Neuronal stem cell (in vitro differentiated cells): ENCODE results near the gene CEP55.

Experiments used
- DNase-seq: peaks from one replicate; pipeline ENCODE4 v3.0.0-alpha.2; 2013; ENCODE audit warnings: low spot score
- H2AFZ ChIP-seq: one replicate; pipeline ENCODE4 v1.6.1; 2013; ENCODE audit warnings: mild to moderate bottlenecking, low read length, inconsistent platforms
- H2AK5ac ChIP-seq: 2 replicates; pipeline ENCODE4 v1.6.1; 2013; ENCODE audit warnings: low read depth, mild to moderate bottlenecking, inconsistent platforms, low read length, moderate library complexity, mixed read lengths
- H2BK120ac ChIP-seq: 2 replicates; pipeline ENCODE4 v1.6.1; 2013; ENCODE audit warnings: low read depth, mild to moderate bottlenecking, inconsistent platforms, low read length, moderate library complexity, mixed read lengths
- H2BK12ac ChIP-seq: one replicate; pipeline ENCODE4 v1.6.1; 2013; ENCODE audit warnings: low read length, inconsistent platforms
- H2BK15ac ChIP-seq: 2 replicates; pipeline ENCODE4 v1.6.1; 2013; ENCODE audit warnings: mild to moderate bottlenecking, low read length, inconsistent platforms, mixed read lengths
- H2BK5ac ChIP-seq: one replicate; pipeline ENCODE4 v1.6.1; 2013; ENCODE audit warnings: inconsistent platforms, mild to moderate bottlenecking, low read length, moderate library complexity
- H3K14ac ChIP-seq: one replicate; pipeline ENCODE4 v1.6.1; 2013; ENCODE audit warnings: low read length, inconsistent platforms
- H3K18ac ChIP-seq: 2 replicates; pipeline ENCODE4 v1.6.1; 2013; ENCODE audit warnings: low read length, inconsistent platforms
- H3K23ac ChIP-seq: 2 replicates; pipeline ENCODE4 v1.6.1; 2013; ENCODE audit warnings: low read depth, mild to moderate bottlenecking, mixed read lengths, low read length, inconsistent platforms; ENCODE audit not compliant: poor library complexity
- H3K27ac ChIP-seq: replicated peaks from 3 replicates; pipeline ENCODE4 v1.5.1; 2013; ENCODE audit warnings: low read length, inconsistent platforms
- H3K27me3 ChIP-seq, 3 experiments: 2 replicates each; pipeline ENCODE4 v1.6.1; 2013; ENCODE audit warnings: low read length in 3 of 3, mild to moderate bottlenecking in 2 of 3, inconsistent platforms in 1 of 3, low read depth in 1 of 3, mixed read lengths in 1 of 3, moderate library complexity in 1 of 3; ENCODE audit not compliant: control insufficient read depth in 3 of 3, insufficient read depth in 3 of 3
- H3K36me3 ChIP-seq, 2 donors: replicated peaks in 1 of 2; 2 replicates each; pipeline ENCODE4 v1.6.1; 2013; ENCODE audit warnings: low read length in 2 of 2; ENCODE audit not compliant: control insufficient read depth in 2 of 2, insufficient read depth in 2 of 2
- H3K4ac ChIP-seq: 2 replicates; pipeline ENCODE4 v1.6.1; 2013; ENCODE audit warnings: inconsistent platforms, mild to moderate bottlenecking, low read length, moderate library complexity
- H3K4me1 ChIP-seq, 2 donors: 1 replicate in 1 of 2; 2 replicates in 1 of 2; pipeline ENCODE4 v1.6.1; 2013; ENCODE audit warnings: low read length in 2 of 2, low read depth in 1 of 2; ENCODE audit not compliant: control insufficient read depth in 2 of 2, insufficient read depth in 1 of 2
- H3K4me2 ChIP-seq: one replicate; pipeline ENCODE4 v1.6.1; 2013; ENCODE audit warnings: mild to moderate bottlenecking, low read length, inconsistent platforms; ENCODE audit not compliant: insufficient read depth, poor library complexity, severe bottlenecking
- H3K4me3 ChIP-seq, 2 donors: 2 replicates each; pipeline ENCODE4 v1.5.1; 2013; ENCODE audit warnings: low read length in 2 of 2, mild to moderate bottlenecking in 2 of 2, inconsistent platforms in 1 of 2, moderate library complexity in 1 of 2
- H3K79me1 ChIP-seq: one replicate; pipeline ENCODE4 v1.6.1; 2013; ENCODE audit warnings: low read depth, mild to moderate bottlenecking, inconsistent platforms, low read length, moderate library complexity
- H3K9ac ChIP-seq: one replicate; pipeline ENCODE4 v1.6.1; 2013; ENCODE audit warnings: mild to moderate bottlenecking, low read depth, low read length, inconsistent platforms; ENCODE audit not compliant: poor library complexity
- H3K9me3 ChIP-seq, 2 donors: replicated peaks in 1 of 2; 2 replicates each; pipeline versions ENCODE3 to v1.6.1; 2013; ENCODE audit warnings: low read length in 2 of 2, mild to moderate bottlenecking in 2 of 2, inconsistent platforms in 1 of 2, low read depth in 1 of 2, mixed read lengths in 1 of 2, moderate library complexity in 1 of 2; ENCODE audit not compliant: control insufficient read depth in 2 of 2, insufficient read depth in 1 of 2
- H4K8ac ChIP-seq: one replicate; pipeline ENCODE4 v1.6.1; 2013; ENCODE audit warnings: low read depth, mild to moderate bottlenecking, inconsistent platforms, low read length, moderate library complexity
- H4K91ac ChIP-seq: one replicate; pipeline ENCODE4 v1.6.1; 2013; ENCODE audit warnings: low read length, low read depth, mild to moderate bottlenecking, inconsistent platforms; ENCODE audit not compliant: poor library complexity
- WGBS, 2 donors: extraction: QIAGEN DNeasy Blood & Tissue Kit; methylation state at CpG; one replicate each; pipeline ENCODE4 v1.1.7; 2013; ENCODE audit warnings: missing lambda C conversion rate in 2 of 2, mixed read lengths in 1 of 2; ENCODE audit not compliant: insufficient read length in 2 of 2, insufficient replicate concordance in 1 of 2; ENCODE audit errors: extremely low coverage in 2 of 2; 5-methylcytosine and 5-hydroxymethylcytosine counted together

Gene CEP55

DNA sequence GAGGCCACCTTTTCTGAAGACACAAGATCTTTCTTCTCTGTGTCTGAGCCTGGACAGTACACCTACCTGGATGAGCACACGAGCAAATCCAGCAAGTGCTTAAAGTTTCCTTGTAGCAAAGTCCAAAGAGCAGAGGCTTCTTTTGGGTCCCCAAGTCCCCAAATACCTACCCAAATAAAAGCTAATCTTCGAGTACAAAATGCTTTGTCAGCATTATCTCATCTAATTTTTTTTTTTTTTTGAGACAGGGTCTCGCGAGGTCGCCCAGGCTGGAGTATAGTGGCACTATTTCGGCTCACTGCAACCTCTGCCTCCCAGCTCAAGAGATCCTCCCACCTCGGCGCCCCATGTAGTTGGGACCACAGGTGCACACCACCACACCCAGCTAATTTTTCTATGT, 38.9 kb upstream of the CEP55 start:
- no peak overlapping the region for H2BK12ac ChIP-seq
- no peak overlapping the region for H3K4me2 ChIP-seq
- H3K27me3 ChIP-seq, result no peaks in the 10 kb centered on the region
- no peak overlapping the region for H4K8ac ChIP-seq
- no peak overlapping the region for H3K27ac ChIP-seq
- no peaks in the 10 kb centered on the region for H3K36me3 ChIP-seq
- H3K18ac ChIP-seq, result no peak overlapping the region
- no peak overlapping the region for H3K9ac ChIP-seq
- H3K14ac ChIP-seq, result no peak overlapping the region
- H3K4me3 ChIP-seq, result no peak overlapping the region
- no peaks in the 10 kb centered on the region for H3K9me3 ChIP-seq
- H3K4ac ChIP-seq, result no peak overlapping the region
- H2BK5ac ChIP-seq, result no peak overlapping the region
- peaks cover 16 to 26% of the 10 kb centered on the region in 2 donors for H3K4me1 ChIP-seq
- no peak overlapping the region for H2BK15ac ChIP-seq
- no peak overlapping the region for H2BK120ac ChIP-seq
- no CpG with 5 or more reads among the region's 8 CpGs for WGBS, 2 donors
- no peak overlapping the region for H2AK5ac ChIP-seq
- no peak overlapping the region for H2AFZ ChIP-seq
- no peak overlapping the region for H4K91ac ChIP-seq
- no peak overlapping the region for H3K23ac ChIP-seq
- no peaks in the 10 kb centered on the region for H3K79me1 ChIP-seq
- DNase-seq, result no peak

- Histone ChIP-seq H4K8ac (no peak overlapping the region), H3K4me3 (no peak overlapping the region), H3K4me1 (peaks cover 16 to 26% of the 10 kb centered on the region in 2 donors), H3K9me3 (no peaks in the 10 kb centered on the region), H4K91ac (no peak overlapping the region), H3K27ac (peak overlapping the region; percentile 76), H3K14ac (no peak overlapping the region), H3K27me3 (no peaks in the 10 kb centered on the region), H2BK5ac (no peak overlapping the region), H2AFZ (peak overlapping the region; percentile 59), H3K23ac (no peak overlapping the region), H3K4ac (no peak overlapping the region), H3K4me2 (no peak overlapping the region), H3K36me3 (no peaks in the 10 kb centered on the region), H3K79me1 (no peaks in the 10 kb centered on the region), H3K18ac (peak overlapping the region; percentile 93), H2BK120ac (peak overlapping the region; percentile 42), H2BK15ac (no peak overlapping the region), H3K9ac (no peak overlapping the region), H2AK5ac (no peak overlapping the region), H2BK12ac (no peak overlapping the region)
- no CpG with 5 or more reads among the region's 6 CpGs for WGBS, 2 donors
- no peak for DNase-seq
These were observed 37.6 kb upstream of the CEP55 start for GRCh38 chr10:93458821-93459257.

DNA sequence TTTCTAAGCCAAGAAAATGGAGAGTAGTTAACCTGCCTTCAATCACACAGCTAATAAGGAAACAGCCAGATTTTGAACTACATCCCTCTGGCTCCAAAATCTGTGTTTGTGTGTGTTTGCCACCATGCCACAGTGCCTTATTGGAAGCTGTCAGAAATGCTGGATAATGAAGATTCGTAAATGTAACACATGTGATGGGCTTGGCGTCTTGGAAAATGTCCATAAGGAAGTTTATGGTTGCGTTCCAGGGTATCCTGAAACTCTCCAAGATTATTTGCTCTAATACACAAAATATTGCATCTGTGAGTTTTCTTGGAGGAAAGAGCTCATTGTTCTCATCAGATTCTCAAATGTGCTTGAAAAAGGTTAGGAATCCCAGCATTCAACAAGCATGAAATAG, 36.9 kb upstream of the CEP55 start:
- Histone ChIP-seq H2AFZ (no peak overlapping the region), H2BK120ac (no peak overlapping the region), H2BK5ac (no peak overlapping the region), H4K8ac (no peak overlapping the region), H4K91ac (no peak overlapping the region), H3K18ac (no peak overlapping the region), H3K9ac (no peak overlapping the region), H2BK12ac (no peak overlapping the region), H3K27me3 (no peaks in the 10 kb centered on the region), H3K4me2 (no peak overlapping the region), H3K23ac (no peak overlapping the region), H3K14ac (no peak overlapping the region), H3K4ac (no peak overlapping the region), H3K4me3 (no peak overlapping the region), H3K9me3 (no peaks in the 10 kb centered on the region), H2BK15ac (no peak overlapping the region), H3K27ac (peak overlapping the region; percentile 76), H3K36me3 (no peaks in the 10 kb centered on the region), H3K4me1 (peaks cover 16 to 26% of the 10 kb centered on the region in 2 donors), H2AK5ac (no peak overlapping the region), H3K79me1 (no peaks in the 10 kb centered on the region)
- DNase-seq, result no peak
- no CpG with 5 or more reads among the region's 3 CpGs for WGBS, 2 donors

GRCh38 chr10:93461109-93461806, 35.2 kb upstream of the CEP55 start:
- Histone ChIP-seq H3K23ac (no peak overlapping the region), H2BK5ac (no peak overlapping the region), H3K4me1 (peaks cover 14 to 20% of the 10 kb centered on the region in 2 donors), H3K4me2 (no peak overlapping the region), H3K9me3 (no peaks in the 10 kb centered on the region), H2BK15ac (no peak overlapping the region), H3K79me1 (no peaks in the 10 kb centered on the region), H3K27me3 (no peaks in the 10 kb centered on the region), H3K4ac (no peak overlapping the region), H3K36me3 (no peaks in the 10 kb centered on the region), H3K4me3 (no peak overlapping the region), H4K8ac (no peak overlapping the region), H3K14ac (no peak overlapping the region), H3K9ac (no peak overlapping the region), H2AFZ (no peak overlapping the region), H2BK12ac (no peak overlapping the region), H2AK5ac (no peak overlapping the region), H4K91ac (no peak overlapping the region), H3K27ac (no peak overlapping the region), H3K18ac (no peak overlapping the region), H2BK120ac (no peak overlapping the region)
- no peak for DNase-seq
- no CpG with 5 or more reads among the region's 4 CpGs for WGBS, 2 donors
